Naive thymus-derived CD8-positive, alpha-beta T cell (primary cell): Measurements from ENCODE around the gene JMJD4. TPM values are rescaled to one million over a fixed set of nuclear protein-coding genes. Genes with fewer than 3 reads are reported as not detected.
"Not testable (repeated sequence)": the region's sequence is repeated elsewhere in the genome, so short reads cannot be mapped to it uniquely, and the experiment has no call there.

ENCODE experiments used
- ATAC-seq, 2 donors: fragments of 150-1000 bp; cut with Tn5 transposase in 1 of 2; sonication (Bioruptor Pico), chemical (Tn5 transposase) in 1 of 2; 1 replicate in 1 of 2; 2 replicates in 1 of 2; pipeline ENCODE4 v1.10.0; 2021; ENCODE audit warnings: mild to moderate bottlenecking in 2 of 2, moderate library complexity in 2 of 2
- POLR2A ChIA-PET: fragments of 350-600 bp; sonication (Branson Sonifier 250); formaldehyde crosslinking; loops from one replicate; lab custom pipeline; 2021; ENCODE audit warnings: antibody characterized with exemption; lab: Charles Lee
- DNase-seq, 10 donors: peaks; one replicate each; pipeline versions ENCODE4 v3.0.0 to v3.0.0-alpha.2; 2020 to 2022
- H3K27ac Mint-ChIP-seq, 10 donors: one replicate each; pipeline ENCODE4 v1.8.0; 2020 to 2022; ENCODE audit warnings: mild to moderate bottlenecking in 10 of 10, mixed read lengths in 10 of 10, moderate library complexity in 4 of 10, inconsistent platforms in 1 of 10
- H3K27me3 Mint-ChIP-seq, 5 donors: one replicate each; pipeline ENCODE4 v1.8.0; 2021 to 2022; ENCODE audit warnings: mixed read lengths in 5 of 5
- H3K36me3 Mint-ChIP-seq, 3 donors: one replicate each; pipeline ENCODE4 v1.8.0; 2020 to 2022; ENCODE audit warnings: mixed read lengths in 3 of 3, mild to moderate bottlenecking in 2 of 3, inconsistent platforms in 1 of 3
- H3K4me1 Mint-ChIP-seq, 4 donors: one replicate each; pipeline ENCODE4 v1.8.0; 2021 to 2022; ENCODE audit warnings: mixed read lengths in 4 of 4
- H3K4me3 Mint-ChIP-seq, 10 donors: one replicate each; pipeline ENCODE4 v1.8.0; 2020 to 2022; ENCODE audit warnings: mild to moderate bottlenecking in 10 of 10, mixed read lengths in 10 of 10, moderate library complexity in 6 of 10, inconsistent platforms in 1 of 10
- H3K9me3 Mint-ChIP-seq, 9 donors: one replicate each; pipeline ENCODE4 v1.8.0; 2020 to 2022; ENCODE audit warnings: mixed read lengths in 9 of 9, mild to moderate bottlenecking in 3 of 9, inconsistent platforms in 1 of 9, moderate library complexity in 1 of 9
- polyA plus RNA-seq, 3 donors: library from polyadenylated mRNA; unstranded; fragments of 300-500 nt; fragmentation: Illumina TruSeq; gene quantifications; one replicate each; pipeline ENCODE4 v1.2.3, GENCODE V29; 2021
- total RNA-seq, 8 experiments: library from RNA in 2 of 8; stranded (reverse) in 2 of 8; gene quantifications; one replicate each; pipeline ENCODE4 v1.2.3 and lab custom pipeline; 2021 to 2026

Gene JMJD4
- total and polyA plus RNA-seq, 5 experiments from 2014 or later = 27.1 to 37.9 (median 31.9) TPM

DNA sequence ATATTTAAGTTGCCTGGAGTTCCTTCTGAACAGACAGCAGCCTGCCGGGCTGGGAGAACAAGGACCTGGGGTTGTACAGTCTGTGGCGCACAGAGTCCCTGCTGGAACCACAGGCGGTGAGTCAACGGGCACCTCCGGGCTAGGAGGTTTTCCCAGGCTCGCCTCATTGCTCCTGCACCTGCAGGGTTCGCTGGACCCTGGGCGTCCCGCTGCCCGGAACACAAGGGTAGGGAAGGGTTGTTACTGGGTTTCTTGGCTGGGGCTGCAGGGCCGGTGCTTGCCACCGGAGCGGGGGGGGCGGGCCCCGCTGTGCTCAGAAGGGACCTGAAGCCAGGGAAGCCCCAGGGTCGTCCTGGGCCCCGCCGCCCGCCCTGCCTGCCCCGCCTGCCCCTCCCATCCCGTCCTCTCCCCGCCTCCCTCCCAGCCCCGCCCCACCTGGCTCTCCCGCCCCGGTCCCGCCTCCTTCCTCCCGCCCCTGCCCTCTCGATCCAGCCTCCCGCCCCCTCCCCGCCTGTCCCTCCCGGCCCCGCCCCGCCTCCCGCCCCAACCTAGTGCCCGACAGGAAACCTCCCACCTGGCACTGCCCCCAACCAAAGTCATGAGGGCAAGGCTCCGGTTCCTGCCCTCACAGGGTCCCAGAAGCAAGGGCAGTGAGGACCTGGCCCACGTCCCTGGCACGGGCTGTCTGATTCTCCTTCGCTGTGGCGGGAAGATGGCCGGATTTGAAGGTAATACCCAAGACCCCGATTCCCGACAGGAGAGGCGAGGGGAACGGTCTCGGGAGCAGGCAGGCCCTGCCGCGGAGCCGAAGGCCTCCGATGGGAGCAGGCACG is 6.8 kb downstream of the JMJD4 start:
- Mint-ChIP-seq H3K36me3 (peaks cover under 1 to 2% (median under 1%) of the 10 kb centered on the region in 3 donors), H3K9me3 (peaks cover 0 to 13% (median 5%) of the 10 kb centered on the region in 9 donors), H3K4me3 (peak overlapping the region; percentile 75 to 90 (median 86)), H3K4me1 (peaks cover 9 to 32% (median 29%) of the 10 kb centered on the region in 4 donors), H3K27me3 (peaks cover 0 to 4% (median 0%) of the 10 kb centered on the region in 5 donors), H3K27ac (peak overlapping the region in 7 of 10 donors; percentile 72 to 89 (median 86))
- POLR2A ChIA-PET = no interaction called here
- ATAC-seq = peak; percentile 50 to 74
- peak in 8 of 10 donors; percentile 38 to 79 (median 57) for DNase-seq

DNA sequence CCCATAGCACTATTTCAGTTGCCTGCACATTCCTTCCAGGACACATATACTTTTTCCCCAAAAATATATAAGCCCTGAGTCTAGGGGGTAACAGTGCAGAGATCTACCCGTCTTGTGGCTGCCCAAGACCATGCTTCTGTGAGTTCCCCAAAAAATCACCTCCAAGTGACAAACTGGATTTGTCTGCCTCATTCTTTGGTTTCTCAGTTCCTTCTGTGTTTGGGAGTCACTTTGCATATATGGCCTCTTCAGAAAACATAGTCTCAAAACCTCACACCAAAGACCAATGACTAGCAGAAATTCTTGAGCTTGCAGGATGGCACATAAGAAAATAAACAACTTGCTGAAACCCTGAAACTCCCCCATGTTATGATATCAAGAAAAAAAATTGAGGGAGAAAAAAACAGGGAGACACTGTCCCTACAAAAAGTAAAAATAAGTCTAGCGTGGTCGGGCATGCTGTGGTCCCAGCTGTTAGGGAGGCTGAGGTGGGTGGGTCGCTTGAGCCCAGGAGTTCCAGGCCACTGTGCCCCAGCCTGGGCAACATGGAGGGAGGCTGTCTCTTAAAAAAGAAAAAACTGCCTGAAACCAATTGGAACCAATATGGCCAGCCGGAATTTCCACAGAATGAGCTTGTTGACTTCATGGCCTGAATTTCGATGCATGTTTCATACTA is 8.0 kb downstream of the JMJD4 start:
- Mint-ChIP-seq H3K4me1 (peaks cover 8 to 28% (median 26%) of the 10 kb centered on the region in 4 donors), H3K36me3 (peaks cover 0 to 12% (median 9%) of the 10 kb centered on the region in 3 donors), H3K27ac (peak overlapping the region in 2 of 10 donors; percentile 3 to 53), H3K27me3 (peaks cover 0 to 4% (median 0%) of the 10 kb centered on the region in 5 donors), H3K9me3 (peaks cover under 1 to 24% (median 15%) of the 10 kb centered on the region in 9 donors), H3K4me3 (peak overlapping the region; percentile 46 to 86 (median 78))
- no peak for DNase-seq
- ATAC-seq = no peak
- POLR2A ChIA-PET = no interaction called here

DNA sequence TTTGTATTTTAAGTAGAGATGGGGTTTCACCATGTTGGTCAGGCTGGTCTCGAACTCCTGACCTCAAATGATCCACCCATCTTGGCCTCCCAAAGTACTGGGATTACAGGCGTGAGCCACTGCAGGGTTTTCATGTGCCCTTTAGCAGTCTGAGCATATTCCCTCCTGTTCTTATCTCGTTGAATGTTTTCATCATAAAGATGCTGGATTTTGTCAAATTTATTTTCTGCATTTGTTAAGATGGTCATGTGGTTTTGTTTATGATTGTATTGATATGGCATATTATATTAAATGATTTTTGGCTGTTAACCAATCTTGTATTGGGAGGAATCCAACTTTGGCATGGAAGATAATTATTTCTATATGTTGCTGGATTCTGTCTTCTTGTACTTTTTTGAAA is 8.8 kb downstream of the JMJD4 start:
- Mint-ChIP-seq H3K27ac (no peak overlapping the region), H3K27me3 (peaks cover 0 to 4% (median 0%) of the 10 kb centered on the region in 5 donors), H3K4me3 (peak overlapping the region in 2 of 10 donors; percentile 20 to 58), H3K4me1 (peaks cover 8 to 28% (median 25%) of the 10 kb centered on the region in 4 donors), H3K9me3 (peaks cover 7 to 31% (median 22%) of the 10 kb centered on the region in 9 donors), H3K36me3 (peaks cover 0 to 19% (median 11%) of the 10 kb centered on the region in 3 donors)
- POLR2A ChIA-PET = no interaction called here
- no peak for DNase-seq
- ATAC-seq = no peak

DNA sequence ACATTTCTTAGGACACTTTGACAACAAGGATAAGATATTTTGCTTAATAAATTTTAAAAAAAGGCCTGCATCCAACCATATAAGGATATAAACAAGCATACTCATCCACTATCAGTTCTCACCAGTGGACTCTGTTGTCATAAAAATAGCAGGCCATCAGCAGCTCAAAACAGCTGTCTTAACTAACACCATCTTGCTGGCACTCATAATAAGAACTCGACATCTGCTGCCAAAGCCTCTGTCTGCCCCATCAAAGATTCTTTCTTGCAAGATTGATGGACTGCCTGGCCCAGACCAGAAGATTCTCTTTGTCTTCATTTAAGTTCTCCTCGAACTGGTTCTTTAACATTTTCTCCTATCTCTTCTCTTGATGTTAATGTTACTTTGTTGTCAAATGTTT is 10.1 kb downstream of the JMJD4 start:
- peaks cover 0 to 26% (median 18%) of the 10 kb centered on the region in 3 donors for H3K36me3 Mint-ChIP-seq
- ATAC-seq (no peak), DNase-seq (no peak)
- H3K4me1 Mint-ChIP-seq = peaks cover 5 to 24% (median 23%) of the 10 kb centered on the region in 4 donors
- POLR2A ChIA-PET = no interaction called here
- no peak overlapping the region for H3K27ac Mint-ChIP-seq
- no peak overlapping the region for H3K4me3 Mint-ChIP-seq
- peaks cover 0 to 4% (median 0%) of the 10 kb centered on the region in 5 donors for H3K27me3 Mint-ChIP-seq
- peaks cover 12 to 44% (median 33%) of the 10 kb centered on the region in 9 donors for H3K9me3 Mint-ChIP-seq

DNA sequence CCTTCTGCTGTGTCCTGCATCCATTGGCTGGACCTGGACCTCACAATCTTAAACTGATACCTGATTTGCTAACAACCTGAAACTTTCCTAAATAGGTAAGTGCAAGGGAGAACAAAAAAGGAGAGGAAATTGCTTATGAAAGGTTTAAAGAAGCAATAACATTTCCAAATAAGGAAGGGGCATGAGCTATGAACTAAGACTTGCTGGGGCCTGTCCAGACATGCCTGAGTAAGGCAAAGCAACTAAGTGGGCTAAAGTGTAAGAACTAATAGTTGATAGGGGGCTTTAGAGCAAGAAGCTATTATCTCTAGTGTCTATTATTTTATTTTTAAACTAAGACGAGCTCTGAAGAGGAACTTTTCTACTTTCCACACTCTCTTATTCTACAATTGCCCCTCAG is 11.6 kb downstream of the JMJD4 start:
- Mint-ChIP-seq H3K4me3 (no peak overlapping the region), H3K4me1 (peaks cover 3 to 10% (median 8%) of the 10 kb centered on the region in 4 donors), H3K27me3 (peaks cover 0 to 4% (median 0%) of the 10 kb centered on the region in 5 donors), H3K27ac (peak overlapping the region in 1 of 10 donors; percentile 44), H3K36me3 (peaks cover 0 to 38% (median 20%) of the 10 kb centered on the region in 3 donors), H3K9me3 (peaks cover 15 to 60% (median 48%) of the 10 kb centered on the region in 9 donors)
- ATAC-seq = no peak
- POLR2A ChIA-PET = interaction anchor here (1.0 kb wide), 1 partner anchor 11 kb away, joined by 3 read pairs; no protein-coding TSS in a partner anchor
- DNase-seq = no peak

DNA sequence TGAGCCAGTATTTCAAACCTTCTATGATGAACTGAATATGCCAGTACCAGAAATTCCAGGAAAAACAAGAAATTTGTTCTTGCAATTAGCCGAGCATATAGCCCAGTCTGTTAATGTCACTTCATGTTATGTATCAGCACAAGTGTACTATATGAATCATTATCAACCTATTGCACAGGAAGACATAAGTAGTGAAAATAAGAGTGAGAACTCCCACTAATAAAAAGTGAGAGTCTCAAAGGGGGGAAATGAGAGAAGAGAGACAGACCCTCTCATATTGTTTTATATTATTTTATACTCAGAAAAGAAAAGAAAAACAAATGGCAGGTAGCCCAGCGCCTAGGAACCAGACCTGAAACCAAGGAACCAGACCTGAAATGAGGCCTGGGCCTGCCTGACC is 16.2 kb downstream of the JMJD4 start:
- no peak for ATAC-seq
- H3K4me3 Mint-ChIP-seq = no peak overlapping the region
- no peaks in the 10 kb centered on the region for H3K27me3 Mint-ChIP-seq
- POLR2A ChIA-PET = no interaction called here
- DNase-seq = no peak
- no peaks in the 10 kb centered on the region for H3K4me1 Mint-ChIP-seq
- H3K9me3 Mint-ChIP-seq = peaks cover 32 to 98% (median 82%) of the 10 kb centered on the region in 9 donors
- H3K27ac Mint-ChIP-seq = no peak overlapping the region
- peaks cover 0 to 73% (median 39%) of the 10 kb centered on the region in 3 donors for H3K36me3 Mint-ChIP-seq

GRCh38 chr1:227712648-227713047 is 22.5 kb downstream of the JMJD4 start:
- Mint-ChIP-seq H3K27ac (no peak overlapping the region), H3K27me3 (peaks cover 0 to 6% (median 1%) of the 10 kb centered on the region in 5 donors), H3K9me3 (peaks cover 23 to 73% (median 52%) of the 10 kb centered on the region in 9 donors), H3K4me3 (no peak overlapping the region), H3K4me1 (peaks cover 5 to 7% (median 6%) of the 10 kb centered on the region in 4 donors), H3K36me3 (peaks cover 0 to 54% (median 27%) of the 10 kb centered on the region in 3 donors)
- POLR2A ChIA-PET = no interaction called here
- DNase-seq (no peak), ATAC-seq (no peak)

- POLR2A ChIA-PET, H3K27me3 Mint-ChIP-seq, ATAC-seq, DNase-seq, H3K4me3 Mint-ChIP-seq, H3K27ac Mint-ChIP-seq, H3K4me1 Mint-ChIP-seq: not testable (repeated sequence)
- Mint-ChIP-seq H3K36me3 (peaks cover 0 to 38% (median 15%) of the 10 kb centered on the region in 3 donors), H3K9me3 (peaks cover 14 to 61% (median 41%) of the 10 kb centered on the region in 9 donors)
These were observed 24.6 kb downstream of the JMJD4 start for GRCh38 chr1:227710474-227710873.

- H3K4me1 Mint-ChIP-seq = peaks cover 5 to 9% (median 6%) of the 10 kb centered on the region in 4 donors
- H3K36me3 Mint-ChIP-seq = peaks cover 0 to 28% (median 8%) of the 10 kb centered on the region in 3 donors
- POLR2A ChIA-PET = no interaction called here
- ATAC-seq = no peak
- H3K4me3 Mint-ChIP-seq = no peak overlapping the region
- no peak for DNase-seq
- H3K9me3 Mint-ChIP-seq = peaks cover 6 to 61% (median 38%) of the 10 kb centered on the region in 9 donors
- H3K27me3 Mint-ChIP-seq = peaks cover 0 to 6% (median 1%) of the 10 kb centered on the region in 5 donors
- no peak overlapping the region for H3K27ac Mint-ChIP-seq
These were observed 25.7 kb downstream of the JMJD4 start for GRCh38 chr1:227709451-227709850.

DNA sequence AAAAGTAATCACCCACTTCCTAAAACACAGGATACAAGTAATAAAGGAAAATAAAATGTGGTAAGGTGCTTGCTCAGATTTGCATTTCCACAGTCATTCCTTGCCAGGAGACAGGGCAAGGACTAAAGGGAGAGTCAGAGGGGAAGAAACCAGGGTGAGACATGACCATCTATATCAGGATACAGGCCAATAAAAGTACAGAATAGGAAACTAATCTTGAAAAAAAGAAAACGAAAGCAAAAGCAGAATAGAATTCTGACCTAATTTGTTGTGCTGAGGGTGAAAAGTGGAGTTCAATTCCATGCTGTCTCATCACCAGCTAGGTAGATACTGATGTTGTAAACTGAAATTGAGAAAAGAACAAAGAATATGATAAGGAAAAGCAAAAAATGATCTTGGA is 27.3 kb downstream of the JMJD4 start:
- DNase-seq (no peak), ATAC-seq (no peak)
- Mint-ChIP-seq H3K27me3 (peaks cover 0 to 6% (median 1%) of the 10 kb centered on the region in 5 donors), H3K4me3 (peak overlapping the region in 5 of 10 donors; percentile 5 to 41 (median 6)), H3K36me3 (peaks cover 4 to 24% (median 12%) of the 10 kb centered on the region in 3 donors), H3K27ac (peak overlapping the region in 3 of 10 donors; percentile 10 to 66 (median 54)), H3K9me3 (peaks cover 0 to 67% (median 46%) of the 10 kb centered on the region in 9 donors), H3K4me1 (peaks cover 5 to 9% (median 6%) of the 10 kb centered on the region in 4 donors)
- POLR2A ChIA-PET = no interaction called here

- DNase-seq, H3K4me3 Mint-ChIP-seq, H3K4me1 Mint-ChIP-seq, ATAC-seq, POLR2A ChIA-PET, H3K27ac Mint-ChIP-seq: not testable (repeated sequence)
- Mint-ChIP-seq H3K36me3 (peaks cover 4 to 44% (median 37%) of the 10 kb centered on the region in 3 donors), H3K27me3 (peaks cover 0 to 12% (median 5%) of the 10 kb centered on the region in 5 donors), H3K9me3 (peaks cover 23 to 81% (median 57%) of the 10 kb centered on the region in 9 donors)
These were observed 33.5 kb downstream of the JMJD4 start for GRCh38 chr1:227701631-227702030.

DNA sequence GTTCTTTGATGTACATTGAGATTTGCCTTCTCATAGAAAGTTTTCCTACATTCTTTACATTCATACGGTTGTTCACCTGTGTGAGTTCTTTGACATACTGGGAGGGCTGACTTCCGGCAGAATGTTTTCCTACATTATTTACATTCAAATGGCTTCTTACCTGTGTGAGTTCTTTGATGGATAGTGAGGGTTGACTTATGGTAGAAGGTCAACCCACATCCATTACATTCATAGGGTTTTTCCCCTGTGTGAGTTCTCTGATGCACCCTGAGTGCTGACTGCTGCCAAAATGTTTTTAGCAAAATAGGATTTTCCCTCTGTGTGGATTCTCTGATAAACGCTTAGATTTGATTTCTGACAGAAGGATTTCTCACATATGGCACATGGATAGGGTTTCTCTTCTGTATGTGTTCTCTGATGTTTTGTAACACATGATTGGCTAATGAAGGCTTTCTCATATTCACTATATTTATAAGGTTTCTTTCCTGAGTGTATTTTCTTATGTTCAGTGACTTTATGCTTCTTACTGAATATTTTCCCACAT is 37.7 kb downstream of the JMJD4 start:
- Mint-ChIP-seq H3K4me3 (no peak overlapping the region), H3K27me3 (peaks cover 3 to 15% (median 7%) of the 10 kb centered on the region in 5 donors), H3K36me3 (peaks cover 0 to 59% (median 42%) of the 10 kb centered on the region in 3 donors), H3K27ac (no peak overlapping the region), H3K4me1 (no peaks in the 10 kb centered on the region), H3K9me3 (peaks cover 23 to 83% (median 47%) of the 10 kb centered on the region in 9 donors)
- POLR2A ChIA-PET = no interaction called here
- DNase-seq (no peak), ATAC-seq (no peak)
